GM13977 (cell line): ENCODE measurements around the gene DLG5.

Experiments
- DNase-seq: peaks from one replicate; pipeline ENCODE4 v3.0.0; 2012; ENCODE audit warnings: low spot score
- CTCF ChIP-seq: IDR thresholded peaks from 2 replicates; pipeline ENCODE4 v1.5.1; 2012; ENCODE audit warnings: mild to moderate bottlenecking, control low read depth; ENCODE audit not compliant: insufficient read depth; ENCODE audit errors: extremely low read depth, missing control alignments
- in situ Hi-C: fragments of 300-500 bp; cut with MboI; formaldehyde crosslinking; loops from one replicate; pipeline ENCODE4 v1.12.0; 2022; ENCODE audit warnings: low sequenced_read_pairs, low pct_unique_long_range_greater_than_20kb, mixed read lengths, inconsistent platforms; ENCODE audit not compliant: unreplicated experiment

The DLG5 gene

GRCh38 chr10:77963901-77964300 is 37.3 kb upstream of the DLG5 start:
- in situ Hi-C loops = no loop called here
- no peak for TF ChIP-seq CTCF
- no peak for DNase-seq

DNA sequence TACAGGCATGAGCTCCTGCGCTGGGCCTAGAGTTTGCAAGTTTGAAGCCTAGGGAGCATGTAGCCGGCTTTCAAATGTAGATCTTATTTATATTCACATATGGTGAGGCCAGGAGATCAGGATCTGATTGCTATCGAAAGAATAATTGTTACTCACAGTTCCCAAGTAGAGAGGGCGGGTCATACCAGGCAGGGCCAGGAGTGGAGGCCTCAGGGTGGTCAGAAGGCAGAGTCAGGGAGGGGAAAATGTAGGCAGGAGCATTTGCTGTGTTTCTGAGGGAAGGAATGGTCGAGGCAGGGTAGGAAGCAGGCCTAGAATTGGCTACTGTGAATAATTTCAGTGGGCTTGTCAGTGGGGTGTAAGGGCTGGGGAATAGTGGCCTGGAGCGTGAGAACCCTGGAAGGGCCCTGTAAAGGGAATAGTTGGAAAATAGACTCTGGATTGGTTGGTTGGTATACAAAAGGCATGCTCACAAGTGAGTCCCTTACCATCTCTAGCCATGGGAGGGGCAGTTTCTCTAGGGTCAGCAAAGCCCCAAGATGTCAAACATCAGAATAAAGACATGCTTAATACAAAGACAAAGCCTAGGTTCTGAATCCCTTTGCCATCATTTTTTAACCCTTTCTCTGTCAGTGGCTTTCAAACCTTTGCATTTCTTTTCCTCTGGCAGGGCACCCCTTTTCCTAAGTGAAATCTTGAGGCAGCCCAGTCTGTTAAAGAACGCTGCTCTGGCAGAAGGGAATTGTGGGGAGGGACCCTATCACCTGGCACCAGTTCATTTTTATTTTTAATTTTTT is 36.0 kb upstream of the DLG5 start:
- DNase-seq = no peak
- TF ChIP-seq CTCF = no peak
- in situ Hi-C loops = no loop called here

DNA sequence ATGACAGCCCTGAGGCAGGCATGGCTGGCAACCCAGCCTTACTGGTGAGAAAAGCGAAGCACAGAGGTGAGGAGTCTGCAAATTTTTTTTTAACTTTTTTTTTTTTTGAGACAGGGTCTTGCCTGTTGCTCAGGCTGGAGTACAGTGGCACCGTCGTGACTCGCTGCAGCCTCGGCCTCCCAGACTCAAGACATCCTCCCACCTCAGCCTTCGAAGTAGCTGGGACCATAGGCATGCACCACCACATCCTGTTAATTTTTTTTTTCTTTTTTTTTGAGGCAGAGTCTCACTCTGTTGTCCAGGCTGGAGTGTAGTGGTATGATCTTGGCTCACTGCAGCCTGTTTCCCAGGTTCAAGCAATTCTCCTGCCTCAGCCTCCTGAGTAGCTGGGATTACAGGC is 35.1 kb upstream of the DLG5 start:
- TF ChIP-seq CTCF = no peak
- no peak for DNase-seq
- in situ Hi-C loops = no loop called here

GRCh38 chr10:77960829-77961329 is 34.3 kb upstream of the DLG5 start:
- in situ Hi-C loops = no loop called here
- no peak for TF ChIP-seq CTCF
- DNase-seq = no peak

GRCh38 chr10:77959887-77960455 is 33.4 kb upstream of the DLG5 start:
- no peak for TF ChIP-seq CTCF
- DNase-seq = no peak
- in situ Hi-C loops = no loop called here

DNA sequence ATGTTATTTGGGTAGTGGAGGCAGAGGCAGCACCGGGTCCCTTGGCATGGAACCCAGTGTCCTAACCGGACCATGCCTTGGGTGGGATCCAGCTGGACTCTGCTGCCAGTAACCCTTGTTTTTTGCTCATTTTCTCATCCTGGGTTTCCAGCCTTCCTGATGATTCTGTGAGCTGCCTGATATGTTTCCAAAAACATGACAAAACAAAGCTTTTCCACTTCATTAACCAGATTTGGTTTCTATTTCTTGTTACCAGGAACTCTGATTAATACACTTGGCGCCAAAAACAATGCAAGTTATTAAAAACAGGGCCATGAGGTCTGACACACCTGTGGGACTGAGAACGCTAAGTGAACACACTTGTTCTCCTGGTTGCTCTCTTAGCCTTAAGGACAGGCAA is 32.8 kb upstream of the DLG5 start:
- no peak for DNase-seq

More for the DNA sequence above, 32.8 kb upstream of the DLG5 start:
- TF ChIP-seq CTCF = no peak
- in situ Hi-C loops = no loop called here
